ENCODE results near the gene TACR2.

DNA sequence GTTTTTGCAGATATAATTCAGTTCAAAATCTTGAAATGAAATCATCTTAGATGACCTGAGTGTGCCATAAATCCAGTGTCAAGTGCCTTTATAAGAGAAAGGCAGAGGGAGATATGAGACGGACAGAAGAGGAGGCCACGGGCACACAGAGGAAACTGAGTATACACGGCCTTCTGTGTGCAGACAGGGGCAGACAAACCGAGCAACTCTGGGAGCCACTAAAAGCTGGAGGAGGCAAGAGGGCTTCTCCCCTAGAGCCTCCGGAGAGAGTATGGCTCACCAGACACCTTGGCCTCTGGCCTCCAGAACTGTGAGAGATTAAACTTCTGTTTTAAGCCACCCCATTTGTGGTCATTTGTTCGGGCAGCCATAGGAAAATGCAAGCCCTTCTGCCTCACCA lies 47.2 kb upstream of the TACR2 start:
- no peak for TF ChIP-seq CTCF (conservative IDR thresholded peaks at IDR 0.05; ENCODE audit: low read depth in 2 of 2)
- TF ChIP-seq JUNB (IDR thresholded peaks at IDR 0.05; ENCODE audit: unreplicated experiment) = no peak
- TF ChIP-seq EZH2 (IDR thresholded peaks at IDR 0.05; ENCODE audit: low read depth, unreplicated experiment) = no peak
- TF ChIP-seq CREB1 (CRISPR knock-in tag; IDR thresholded peaks at IDR 0.05; ENCODE audit: low read depth) = no peak
- TF ChIP-seq, protein P1, sequence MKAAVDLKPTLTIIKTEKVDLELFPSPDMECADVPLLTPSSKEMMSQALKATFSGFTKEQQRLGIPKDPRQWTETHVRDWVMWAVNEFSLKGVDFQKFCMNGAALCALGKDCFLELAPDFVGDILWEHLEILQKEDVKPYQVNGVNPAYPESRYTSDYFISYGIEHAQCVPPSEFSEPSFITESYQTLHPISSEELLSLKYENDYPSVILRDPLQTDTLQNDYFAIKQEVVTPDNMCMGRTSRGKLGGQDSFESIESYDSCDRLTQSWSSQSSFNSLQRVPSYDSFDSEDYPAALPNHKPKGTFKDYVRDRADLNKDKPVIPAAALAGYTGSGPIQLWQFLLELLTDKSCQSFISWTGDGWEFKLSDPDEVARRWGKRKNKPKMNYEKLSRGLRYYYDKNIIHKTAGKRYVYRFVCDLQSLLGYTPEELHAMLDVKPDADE (IDR thresholded peaks at IDR 0.05) = no peak
- TF ChIP-seq POLR2AphosphoS5 (IDR thresholded peaks at IDR 0.05; ENCODE audit: low read depth) = no peak
- no peak for TF ChIP-seq NANOG (IDR thresholded peaks at IDR 0.05; ENCODE audit: borderline replicate concordance)

Data from GM23338 (cell line).